Calu3 (cell line): Measurements from ENCODE around the gene JRKL. TPM values are rescaled to one million over a fixed set of nuclear protein-coding genes. Genes with fewer than 3 reads are reported as not detected.
"Not testable (repeated sequence)": the region's sequence is repeated elsewhere in the genome, so short reads cannot be mapped to it uniquely, and the experiment has no call there.

Experiments
- BruUV-seq: library from RNA; stranded (reverse); fragments of 400-500 nt; replicated peaks from 2 replicates; lab custom pipeline; 2021; lab: Mats Ljungman, UMichigan
- CTCF ChIA-PET: fragments of 300-600 bp; sonication (Branson Sonifier 250); formaldehyde crosslinking; loops from one replicate; lab custom pipeline; 2022; ENCODE audit warnings: antibody characterized with exemption; lab: Charles Lee
- DNase-seq: peaks from one replicate; pipeline ENCODE4 v3.0.0; 2022
- H3K27ac Mint-ChIP-seq: one replicate; pipeline ENCODE4 v1.8.0; 2022; ENCODE audit warnings: mixed read lengths; ENCODE audit not compliant: unreplicated experiment
- H3K27me3 Mint-ChIP-seq: one replicate; pipeline ENCODE4 v1.8.0; 2022; ENCODE audit warnings: mixed read lengths; ENCODE audit not compliant: unreplicated experiment
- H3K36me3 Mint-ChIP-seq: one replicate; pipeline ENCODE4 v1.8.0; 2022; ENCODE audit warnings: mild to moderate bottlenecking, moderate library complexity, mixed read lengths; ENCODE audit not compliant: insufficient read depth, unreplicated experiment
- H3K4me1 Mint-ChIP-seq: one replicate; pipeline ENCODE4 v1.8.0; 2022; ENCODE audit warnings: mild to moderate bottlenecking, low read depth, mixed read lengths; ENCODE audit not compliant: unreplicated experiment
- H3K4me3 Mint-ChIP-seq: one replicate; pipeline ENCODE4 v1.8.0; 2022; ENCODE audit warnings: mild to moderate bottlenecking, low read depth, moderate library complexity, mixed read lengths; ENCODE audit not compliant: unreplicated experiment
- H3K9me3 Mint-ChIP-seq: one replicate; pipeline ENCODE4 v1.8.0; 2022; ENCODE audit warnings: low read depth, mixed read lengths; ENCODE audit not compliant: unreplicated experiment
- intact Hi-C: fragments of 100-400 bp; cut with micrococcal nuclease; formaldehyde crosslinking; loops from one replicate; pipeline ENCODE4 v1.10.0; 2022; ENCODE audit not compliant: unreplicated experiment
- microRNA-seq: library from miRNA; unstranded; fragments of <30 nt; microRNA quantifications from one replicate; pipeline ENCODE4 v1.2.0, GENCODE V29; 2022
- total RNA-seq: library from RNA; stranded (reverse); gene quantifications from 2 replicates; pipeline ENCODE4 v1.2.3, GENCODE V29; 2022
- TF ChIP-seq, protein P1 (sequence below): fragments of 200-600 bp; IDR thresholded peaks from one replicate; pipeline ENCODE4 v1.8.0; 2022; ENCODE audit warnings: antibody characterized with exemption; ENCODE audit not compliant: unreplicated experiment

The JRKL gene
- total RNA-seq, 1 experiment from 2014 or later, result 9.3 TPM

DNA sequence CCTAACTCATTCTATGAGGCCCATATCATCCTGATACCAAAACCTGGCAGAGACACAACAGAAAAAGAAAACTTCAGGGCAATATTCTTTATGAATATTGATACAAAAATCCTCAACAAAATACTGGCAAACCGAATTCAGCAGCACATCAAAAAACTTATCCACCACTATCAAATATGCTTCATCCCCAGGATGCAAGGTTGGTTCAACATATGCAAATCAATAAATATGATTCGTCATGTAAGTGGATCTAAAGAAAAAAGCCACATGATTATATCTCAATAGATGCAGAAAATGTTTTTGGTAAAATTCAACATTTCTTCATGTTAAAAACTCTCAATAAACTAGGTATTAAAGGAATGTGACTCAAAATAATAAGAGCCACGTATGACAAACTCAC is 40.9 kb downstream of the JRKL start:
- Mint-ChIP-seq H3K27ac (no peak overlapping the region), H3K27me3 (no peaks in the 10 kb centered on the region), H3K4me3 (no peak overlapping the region), H3K9me3 (no peaks in the 10 kb centered on the region), H3K36me3 (no peaks in the 10 kb centered on the region), H3K4me1 (peaks cover 6% of the 10 kb centered on the region)
- BruUV-seq, result no TSS peak
- TF ChIP-seq, protein P1, sequence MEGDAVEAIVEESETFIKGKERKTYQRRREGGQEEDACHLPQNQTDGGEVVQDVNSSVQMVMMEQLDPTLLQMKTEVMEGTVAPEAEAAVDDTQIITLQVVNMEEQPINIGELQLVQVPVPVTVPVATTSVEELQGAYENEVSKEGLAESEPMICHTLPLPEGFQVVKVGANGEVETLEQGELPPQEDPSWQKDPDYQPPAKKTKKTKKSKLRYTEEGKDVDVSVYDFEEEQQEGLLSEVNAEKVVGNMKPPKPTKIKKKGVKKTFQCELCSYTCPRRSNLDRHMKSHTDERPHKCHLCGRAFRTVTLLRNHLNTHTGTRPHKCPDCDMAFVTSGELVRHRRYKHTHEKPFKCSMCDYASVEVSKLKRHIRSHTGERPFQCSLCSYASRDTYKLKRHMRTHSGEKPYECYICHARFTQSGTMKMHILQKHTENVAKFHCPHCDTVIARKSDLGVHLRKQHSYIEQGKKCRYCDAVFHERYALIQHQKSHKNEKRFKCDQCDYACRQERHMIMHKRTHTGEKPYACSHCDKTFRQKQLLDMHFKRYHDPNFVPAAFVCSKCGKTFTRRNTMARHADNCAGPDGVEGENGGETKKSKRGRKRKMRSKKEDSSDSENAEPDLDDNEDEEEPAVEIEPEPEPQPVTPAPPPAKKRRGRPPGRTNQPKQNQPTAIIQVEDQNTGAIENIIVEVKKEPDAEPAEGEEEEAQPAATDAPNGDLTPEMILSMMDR, result no peak
- CTCF ChIA-PET, result no interaction called here
- intact Hi-C loops, result no loop called here
- DNase-seq, result no peak

DNA sequence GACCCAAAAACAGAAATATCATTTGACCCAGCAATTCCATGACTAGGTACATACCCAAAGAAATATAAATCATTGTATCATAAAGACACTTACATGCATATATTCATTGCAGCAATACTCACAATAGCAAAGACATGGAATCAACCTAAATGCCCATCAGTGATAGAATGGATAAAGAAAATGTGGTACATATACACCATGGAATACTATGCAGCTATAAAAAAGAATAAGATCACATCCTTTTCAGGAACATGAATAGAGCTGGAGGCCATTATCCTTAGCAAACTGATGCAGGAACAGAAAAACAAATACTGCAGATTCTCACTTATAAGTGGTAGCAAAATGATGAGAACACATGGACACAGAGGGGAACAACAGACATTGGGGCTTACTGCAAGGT is 42.8 kb downstream of the JRKL start:
- BruUV-seq, H3K27ac Mint-ChIP-seq, H3K4me3 Mint-ChIP-seq, CTCF ChIA-PET, H3K9me3 Mint-ChIP-seq, H3K4me1 Mint-ChIP-seq, H3K36me3 Mint-ChIP-seq, H3K27me3 Mint-ChIP-seq, DNase-seq, intact Hi-C loops: not testable (repeated sequence)

Small RNA genes lying within 50 kb of the gene (microRNA-seq; reads per million reads assigned to microRNA genes)
- not detected for gene MIR1260B

Other genes with a start within 250 kb of the JRKL start
- gene MAML2, start 46.8 kb upstream of the JRKL start, total RNA-seq, result 16.7 and 22.7 TPM in 2 replicates
- gene CCDC82, start 101 bp upstream of the JRKL start, total RNA-seq, result 20.1 and 23.3 TPM in 2 replicates